ENCODE measurements around the gene DTX2.

- TF ChIP-seq RFX5 (IDR thresholded peaks at IDR 0.05; ENCODE audit: low read depth, low read length) (no peak), POLR2A (IDR thresholded peaks at IDR 0.05; ENCODE audit: low read depth, low read length) (no peak), CTCF (conservative IDR thresholded peaks at IDR 0.05; ENCODE audit: low read depth, low read length) (no peak), MAFK (IDR thresholded peaks at IDR 0.05; ENCODE audit: low read depth, low read length) (no peak), SMC3 (IDR thresholded peaks at IDR 0.05; ENCODE audit: low read depth, low read length) (no peak), MAZ (IDR thresholded peaks at IDR 0.05; ENCODE audit: borderline replicate concordance, low read depth, low read length) (no peak), CEBPB (IDR thresholded peaks at IDR 0.05; ENCODE audit: low read depth, low read length) (no peak), NFE2L2 (IDR thresholded peaks at IDR 0.05; ENCODE audit: low read depth, low read length) (no peak), USF2 (IDR thresholded peaks at IDR 0.05; ENCODE audit: low read depth, low read length) (no peak), BHLHE40 (IDR thresholded peaks at IDR 0.05; ENCODE audit: low read depth, low read length) (no peak)
Observed at GRCh38 chr7:76430836-76431235, 30.7 kb upstream of the DTX2 start.

Data from IMR-90 (cell line).